C4-2B (cell line): ENCODE results near the gene DTD1.
"Not testable (repeated sequence)": the region's sequence is repeated elsewhere in the genome, so short reads cannot be mapped to it uniquely, and the experiment has no call there.

Experiments used
- ZFX ChIP-seq: fragments of 450-650 bp; IDR thresholded peaks from 2 replicates; pipeline ENCODE4 v1.6.1; 2017
- TF ChIP-seq, protein P1 (sequence below): fragments of 450-650 bp; conservative IDR thresholded peaks from 2 replicates; pipeline ENCODE4 v1.5.1; 2017; ENCODE audit warnings: mild to moderate bottlenecking

DNA sequence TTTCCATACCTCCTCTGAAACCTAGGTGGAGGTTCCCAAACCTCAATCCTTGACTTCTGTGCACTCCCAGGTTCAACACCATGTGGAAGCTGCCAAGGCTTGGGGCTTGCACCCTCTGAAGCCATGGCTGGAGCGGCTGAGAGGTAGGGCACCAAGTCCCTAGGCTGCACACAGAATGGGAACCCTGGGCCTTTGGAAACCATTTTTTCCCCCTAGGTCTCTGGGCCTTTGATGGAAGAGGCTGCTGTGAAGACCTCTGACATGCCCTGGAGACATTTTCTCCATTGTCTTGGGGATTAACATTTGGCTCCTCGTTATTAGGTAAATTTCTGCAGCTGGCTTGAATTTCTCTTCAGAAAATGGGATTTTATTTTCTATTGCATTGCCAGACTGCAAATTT, 199.2 kb downstream of the DTD1 start:
- TF ChIP-seq, protein P1, sequence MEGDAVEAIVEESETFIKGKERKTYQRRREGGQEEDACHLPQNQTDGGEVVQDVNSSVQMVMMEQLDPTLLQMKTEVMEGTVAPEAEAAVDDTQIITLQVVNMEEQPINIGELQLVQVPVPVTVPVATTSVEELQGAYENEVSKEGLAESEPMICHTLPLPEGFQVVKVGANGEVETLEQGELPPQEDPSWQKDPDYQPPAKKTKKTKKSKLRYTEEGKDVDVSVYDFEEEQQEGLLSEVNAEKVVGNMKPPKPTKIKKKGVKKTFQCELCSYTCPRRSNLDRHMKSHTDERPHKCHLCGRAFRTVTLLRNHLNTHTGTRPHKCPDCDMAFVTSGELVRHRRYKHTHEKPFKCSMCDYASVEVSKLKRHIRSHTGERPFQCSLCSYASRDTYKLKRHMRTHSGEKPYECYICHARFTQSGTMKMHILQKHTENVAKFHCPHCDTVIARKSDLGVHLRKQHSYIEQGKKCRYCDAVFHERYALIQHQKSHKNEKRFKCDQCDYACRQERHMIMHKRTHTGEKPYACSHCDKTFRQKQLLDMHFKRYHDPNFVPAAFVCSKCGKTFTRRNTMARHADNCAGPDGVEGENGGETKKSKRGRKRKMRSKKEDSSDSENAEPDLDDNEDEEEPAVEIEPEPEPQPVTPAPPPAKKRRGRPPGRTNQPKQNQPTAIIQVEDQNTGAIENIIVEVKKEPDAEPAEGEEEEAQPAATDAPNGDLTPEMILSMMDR: not testable (repeated sequence)
- not testable (repeated sequence) for TF ChIP-seq ZFX
